Neural progenitor cell (in vitro differentiated cells): ENCODE results near the gene USP36.

ENCODE experiments used
- CTCF ChIP-seq: fragments of 200-600 bp; sonication (generic); IDR thresholded peaks from 2 replicates; pipeline ENCODE4 v1.5.1; 2017; ENCODE audit warnings: antibody characterized with exemption, mild to moderate bottlenecking
- EZH2 ChIP-seq: fragments of 200-600 bp; sonication (generic); IDR thresholded peaks from 2 replicates; pipeline ENCODE4 v1.6.1; 2017; ENCODE audit warnings: antibody characterized with exemption, mild to moderate bottlenecking, moderate library complexity
- EZH2phosphoT487 ChIP-seq: fragments of 200-600 bp; sonication (generic); IDR thresholded peaks from 2 replicates; pipeline ENCODE4 v1.6.1; 2017; ENCODE audit warnings: antibody characterized with exemption

GRCh38 chr17:78836420-78837021 lies 4.1 kb downstream of the USP36 start:
- TF ChIP-seq CTCF, result no peak
- no peak for TF ChIP-seq EZH2
- no peak for TF ChIP-seq EZH2phosphoT487
